H1 (cell line): ENCODE measurements around the gene PLCB4. TPM values are rescaled to one million over a fixed set of nuclear protein-coding genes. Genes with fewer than 3 reads are reported as not detected.

Experiments
- CTCF ChIA-PET: fragments of 300-600 bp; sonication (Branson Sonifier 250); formaldehyde crosslinking; loops from one replicate; lab custom pipeline; 2021; ENCODE audit not compliant: partially characterized antibody; lab: Charles Lee
- POLR2A ChIA-PET: fragments of 300-600 bp; sonication (Branson Sonifier 250); formaldehyde crosslinking; loops from one replicate; lab custom pipeline; 2021; ENCODE audit warnings: inconsistent platforms; ENCODE audit not compliant: partially characterized antibody; lab: Charles Lee
- DNase-seq, 2 experiments: peaks; one replicate each; pipeline versions ENCODE4 v3.0.0 to v3.0.0-alpha.2; 2010 to 2022; ENCODE audit warnings: low spot score in 2 of 2, low read depth in 1 of 2, mixed read lengths in 1 of 2
- FAIRE-seq: peaks from 2 replicates; lab custom pipeline; 2011; peaks lifted over from hg19 to GRCh38; lab: Jason Lieb, UNC
- H2AFZ ChIP-seq: 2 replicates; pipeline ENCODE4 v1.8.1; 2012; ENCODE audit warnings: low read length, inconsistent platforms
- H2AK5ac ChIP-seq: 2 replicates; pipeline ENCODE4 v1.6.1; 2013; ENCODE audit warnings: low read depth, low read length
- H2BK120ac ChIP-seq: replicated peaks from 2 replicates; pipeline ENCODE3; 2013; ENCODE audit warnings: low read depth, low read length, inconsistent platforms
- H2BK12ac ChIP-seq: 2 replicates; pipeline ENCODE4 v1.6.1; 2013; ENCODE audit warnings: low read depth, low read length
- H2BK15ac ChIP-seq: 2 replicates; pipeline ENCODE4 v1.6.1; 2013; ENCODE audit warnings: low read length
- H2BK20ac ChIP-seq: 2 replicates; pipeline ENCODE4 v1.6.1; 2013; ENCODE audit warnings: low read length
- H2BK5ac ChIP-seq: 2 replicates; pipeline ENCODE4 v1.6.1; 2013; ENCODE audit warnings: low read depth, low read length
- H3K14ac ChIP-seq: 2 replicates; pipeline ENCODE4 v1.6.1; 2013; ENCODE audit warnings: inconsistent platforms; ENCODE audit not compliant: insufficient read length
- H3K18ac ChIP-seq: 2 replicates; pipeline ENCODE4 v1.6.1; 2013; ENCODE audit warnings: low read length; ENCODE audit errors: extremely low read depth
- H3K23ac ChIP-seq: 2 replicates; pipeline ENCODE4 v1.6.1; 2013; ENCODE audit warnings: inconsistent platforms; ENCODE audit not compliant: insufficient read length
- H3K23me2 ChIP-seq: 2 replicates; pipeline ENCODE4 v1.6.1; 2013; ENCODE audit warnings: low read depth, low read length
- H3K27ac ChIP-seq: 2 replicates; pipeline ENCODE4 v1.6.1; 2011; ENCODE audit warnings: low read depth, low read length, inconsistent platforms
- H3K27me3 ChIP-seq, 4 experiments: replicated peaks in 1 of 4; 1 replicate in 1 of 4; 2 replicates in 3 of 4; pipeline versions ENCODE4 v1.6.1 to v1.8.1; 2011 to 2013; ENCODE audit warnings: low read length in 3 of 4, mild to moderate bottlenecking in 3 of 4, inconsistent platforms in 2 of 4, mixed read lengths in 2 of 4, moderate library complexity in 1 of 4; ENCODE audit not compliant: control insufficient read depth in 3 of 4, insufficient read depth in 3 of 4; ENCODE audit errors: extremely low read depth in 1 of 4
- H3K36me3 ChIP-seq, 4 experiments: 2 replicates each; pipeline versions ENCODE4 v1.6.1 to v1.8.1; 2011 to 2013; ENCODE audit warnings: mild to moderate bottlenecking in 4 of 4, low read length in 3 of 4, moderate library complexity in 2 of 4, control low read depth in 1 of 4, inconsistent platforms in 1 of 4; ENCODE audit not compliant: insufficient read depth in 4 of 4, control insufficient read depth in 2 of 4
- H3K4ac ChIP-seq: replicated peaks from 2 replicates; pipeline ENCODE3; 2013; ENCODE audit warnings: low read length, low read depth, mixed read lengths, inconsistent platforms; ENCODE audit not compliant: insufficient read length
- H3K4me1 ChIP-seq, 4 experiments: replicated peaks in 1 of 4; 1 replicate in 1 of 4; 2 replicates in 3 of 4; pipeline versions ENCODE4 v1.6.1 to v1.8.1; 2011 to 2013; ENCODE audit warnings: low read length in 3 of 4, inconsistent platforms in 2 of 4, mixed read lengths in 1 of 4; ENCODE audit not compliant: insufficient read depth in 4 of 4, control insufficient read depth in 3 of 4
- H3K4me2 ChIP-seq, 2 experiments: 2 replicates each; pipeline versions ENCODE4 v1.6.1 to v1.8.1; 2011 to 2013; ENCODE audit warnings: low read depth in 2 of 2, low read length in 2 of 2, control low read depth in 1 of 2, inconsistent platforms in 1 of 2, mild to moderate bottlenecking in 1 of 2; ENCODE audit not compliant: insufficient read depth in 1 of 2
- H3K4me3 ChIP-seq, 4 experiments: fragments of 200-600, 300-600 bp in 1 of 4; sonication (generic), shearing (Covaris generic), sonication (Bioruptor Twin) in 1 of 4; 2 replicates each; pipeline versions ENCODE4 v1.5.1 to v1.8.1; 2011 to 2016; ENCODE audit warnings: low read length in 4 of 4, low read depth in 3 of 4, control low read depth in 2 of 4, inconsistent platforms in 2 of 4, mild to moderate bottlenecking in 2 of 4, mixed read lengths in 1 of 4, moderate library complexity in 1 of 4; ENCODE audit not compliant: insufficient read depth in 2 of 4; ENCODE audit errors: extremely low read depth in 1 of 4
- H3K56ac ChIP-seq: replicated peaks from 2 replicates; pipeline ENCODE3; 2013; ENCODE audit warnings: low read depth, mild to moderate bottlenecking, mixed read lengths, low read length, inconsistent platforms; ENCODE audit not compliant: insufficient read length
- H3K79me1 ChIP-seq: 2 replicates; pipeline ENCODE4 v1.6.1; 2013; ENCODE audit warnings: low read depth, low read length, control low read depth
- H3K79me2 ChIP-seq, 2 experiments: 2 replicates each; pipeline versions ENCODE4 v1.6.1 to v1.8.1; 2012 to 2013; ENCODE audit warnings: low read length in 2 of 2, mild to moderate bottlenecking in 2 of 2, inconsistent platforms in 1 of 2; ENCODE audit not compliant: insufficient read depth in 2 of 2, control insufficient read depth in 1 of 2
- H3K9ac ChIP-seq, 4 experiments: replicated peaks in 1 of 4; 1 replicate in 1 of 4; 2 replicates in 3 of 4; pipeline versions ENCODE4 v1.6.1 to v1.8.1; 2011 to 2013; ENCODE audit warnings: low read depth in 3 of 4, low read length in 3 of 4, control low read depth in 2 of 4, mild to moderate bottlenecking in 2 of 4, moderate library complexity in 2 of 4, inconsistent platforms in 1 of 4; ENCODE audit errors: extremely low read depth in 1 of 4
- H3K9me3 ChIP-seq, 2 experiments: 2 replicates each; pipeline versions ENCODE4 v1.6.1 to v1.8.1; 2012 to 2013; ENCODE audit warnings: mild to moderate bottlenecking in 2 of 2, moderate library complexity in 2 of 2, control low read depth in 1 of 2, inconsistent platforms in 1 of 2, low read depth in 1 of 2, low read length in 1 of 2, mixed read lengths in 1 of 2; ENCODE audit not compliant: insufficient read depth in 2 of 2
- H4K20me1 ChIP-seq, 2 experiments: replicated peaks in 1 of 2; 2 replicates each; pipeline versions ENCODE3 to v1.8.1; 2011 to 2013; ENCODE audit warnings: inconsistent platforms in 2 of 2, low read length in 2 of 2, mild to moderate bottlenecking in 1 of 2; ENCODE audit not compliant: insufficient read depth in 2 of 2, control insufficient read depth in 1 of 2
- H4K5ac ChIP-seq: 2 replicates; pipeline ENCODE4 v1.6.1; 2013; ENCODE audit warnings: low read length, low read depth, mixed read lengths, inconsistent platforms; ENCODE audit not compliant: insufficient read length
- H4K8ac ChIP-seq: 2 replicates; pipeline ENCODE4 v1.8.0; 2013; ENCODE audit warnings: mild to moderate bottlenecking, moderate library complexity, low read length, inconsistent platforms; ENCODE audit not compliant: insufficient read depth; ENCODE audit errors: extremely low read depth
- H4K91ac ChIP-seq: replicated peaks from 2 replicates; pipeline ENCODE3; 2013; ENCODE audit warnings: low read length, mixed read lengths, inconsistent platforms; ENCODE audit not compliant: insufficient read length
- ASH2L ChIP-seq: fragments of 200-600, 300-600 bp; sonication (generic); IDR thresholded peaks from one replicate; pipeline ENCODE4 v1.7.1; 2017; ENCODE audit warnings: low read length
- CTBP2 ChIP-seq: IDR thresholded peaks from 2 replicates; pipeline ENCODE4 v1.7.0; 2011; ENCODE audit warnings: borderline replicate concordance, mild to moderate bottlenecking, moderate library complexity, mixed read lengths, low read length; ENCODE audit not compliant: insufficient read depth, insufficient read length
- CTCF ChIP-seq, 3 experiments: IDR thresholded peaks; 1 replicate in 2 of 3; 2 replicates in 1 of 3; pipeline versions ENCODE4 v1.5.1 to v1.6.1; 2011; ENCODE audit warnings: low read length in 3 of 3, mild to moderate bottlenecking in 3 of 3, inconsistent platforms in 2 of 3, low read depth in 1 of 3, moderate library complexity in 1 of 3; ENCODE audit not compliant: insufficient read depth in 1 of 3; ENCODE audit errors: control extremely low read depth in 1 of 3
- EGR1 ChIP-seq: IDR thresholded peaks from 2 replicates; pipeline ENCODE4 v1.6.1; 2011; ENCODE audit warnings: low read depth, low read length, borderline replicate concordance
- EP300 ChIP-seq, 2 experiments: IDR thresholded peaks; 1 replicate in 1 of 2; 2 replicates in 1 of 2; pipeline ENCODE4 v1.6.1; 2011 to 2012; ENCODE audit warnings: low read depth in 2 of 2, low read length in 2 of 2, mild to moderate bottlenecking in 2 of 2, borderline replicate concordance in 1 of 2, inconsistent platforms in 1 of 2, moderate library complexity in 1 of 2
- KDM5A ChIP-seq: fragments of 200-600 bp; IDR thresholded peaks from 2 replicates; pipeline ENCODE4 v1.7.1; 2012; ENCODE audit warnings: mild to moderate bottlenecking, low read length, inconsistent platforms, mixed read lengths
- PHF8 ChIP-seq: fragments of 200-600 bp; sonication (generic); conservative IDR thresholded peaks from 2 replicates; pipeline ENCODE4 v1.7.1; 2012; ENCODE audit warnings: low read depth, mild to moderate bottlenecking, inconsistent platforms, low read length, moderate library complexity
- RXRA ChIP-seq: IDR thresholded peaks from 2 replicates; pipeline ENCODE4 v1.6.1; 2011; ENCODE audit warnings: low read depth, mild to moderate bottlenecking, low read length, moderate library complexity; ENCODE audit not compliant: insufficient read depth
- SUZ12 ChIP-seq: fragments of 200-600 bp; sonication (generic); IDR thresholded peaks from 2 replicates; pipeline ENCODE4 v1.6.1; 2012; ENCODE audit warnings: mild to moderate bottlenecking, inconsistent platforms, low read length, moderate library complexity, mixed read lengths
- WGBS, 2 experiments: shearing (Covaris generic) in 1 of 2; methylation state at CpG; one replicate each; pipeline versions ENCODE4 v1.1.6 to v1.1.7; 2013 to 2015; ENCODE audit warnings: low lambda C conversion rate in 2 of 2, mixed read lengths in 2 of 2, inconsistent platforms in 1 of 2, low coverage in 1 of 2, missing lambda C conversion rate in 1 of 2; ENCODE audit not compliant: insufficient replicate concordance in 2 of 2, insufficient coverage in 1 of 2, insufficient read length in 1 of 2; ENCODE audit errors: extremely low coverage in 1 of 2, missing lambda C conversion rate in 1 of 2; 5-methylcytosine and 5-hydroxymethylcytosine counted together
- polyA plus RNA-seq, 7 experiments: library from polyadenylated mRNA; depleted of rRNA in 3 of 7; stranded (reverse) in 5 of 7; unstranded in 2 of 7; fragments of >200 nt in 5 of 7; fragments of 200-250 nt in 2 of 7; gene quantifications; 1 replicate in 5 of 7; 2 replicates in 1 of 7; 4 replicates in 1 of 7; pipeline versions ENCODE4 v1.2.1 to v1.2.3, GENCODE V29; 2011 to 2013; ENCODE audit warnings: missing spikeins in 2 of 7, mixed read lengths in 2 of 7
- total RNA-seq: library from RNA; stranded (reverse); fragmentation: NEBNext Ultra II Directional; extraction: Animal tissue kit (Norgen Biotek cat#: 25700); gene quantifications from 2 replicates; pipeline ENCODE4 v1.2.1, GENCODE V29; 2021

The PLCB4 gene
- total and polyA plus RNA-seq, 2 of the 8 experiments (the other 6 are each of a cell fraction or from before 2014, with no cell fraction given): 3.2 to 14.1 TPM

- Histone ChIP-seq H2AK5ac (no peak overlapping the region), H3K56ac (no peak overlapping the region), H2AFZ (no peak overlapping the region), H3K9ac (no peak overlapping the region), H3K79me2 (no peaks in the 10 kb centered on the region), H2BK120ac (no peak overlapping the region), H3K9me3 (no peaks in the 10 kb centered on the region), H3K23ac (no peak overlapping the region), H3K14ac (no peak overlapping the region), H4K20me1 (no peaks in the 10 kb centered on the region), H2BK20ac (no peak overlapping the region), H4K5ac (no peak overlapping the region), H3K36me3 (no peaks in the 10 kb centered on the region), H3K4me2 (no peak overlapping the region), H3K23me2 (no peaks in the 10 kb centered on the region), H3K4ac (no peak overlapping the region), H2BK5ac (no peak overlapping the region), H4K91ac (no peak overlapping the region), H2BK15ac (no peak overlapping the region), H4K8ac (no peak overlapping the region), H3K4me3 (no peak overlapping the region), H2BK12ac (no peak overlapping the region), H3K27ac (no peak overlapping the region), H3K18ac (no peak overlapping the region), H3K27me3 (no peaks in the 10 kb centered on the region), H3K79me1 (no peaks in the 10 kb centered on the region), H3K4me1 (no peaks in the 10 kb centered on the region)
- 95% methylated on average over 3 of the region's 3 CpGs; no CpG with 5 or more reads in 1 of the 2 experiments for WGBS, 2 experiments
- CTCF ChIA-PET: interaction anchor here (1.7 kb wide), 1 partner anchor 200 kb away, joined by 4 read pairs; no protein-coding TSS in a partner anchor
- POLR2A ChIA-PET: no interaction called here
- TF ChIP-seq CTBP2: no peak
- TF ChIP-seq SUZ12: no peak
- no peak for TF ChIP-seq ASH2L
- no peak for TF ChIP-seq KDM5A
- no peak for TF ChIP-seq RXRA
- TF ChIP-seq EP300 (IDR thresholded peaks at IDR 0.05; ENCODE audit: borderline replicate concordance in 1 of 2, low read depth in 2 of 2, low read length in 2 of 2): no peak
- TF ChIP-seq PHF8: no peak
- no peak for TF ChIP-seq EGR1
- TF ChIP-seq CTCF (IDR thresholded peaks at IDR 0.05; ENCODE audit: control extremely low read depth in 1 of 3, insufficient read depth in 1 of 3, low read depth in 1 of 3, low read length in 3 of 3): no peak
- DNase-seq: no peak
- FAIRE-seq: no peak
These were observed 14.7 kb upstream of the PLCB4 start for GRCh38 chr20:9054176-9054575.
